Esophagus squamous epithelium (tissue), 4 donors: ENCODE data around the gene MOV10L1.

ENCODE experiments used
- POLR2A ChIP-seq, 4 donors: fragments of 450-650 bp; IDR thresholded peaks; one replicate each; pipeline ENCODE4 v1.6.1; 2017; ENCODE audit warnings: antibody characterized with exemption in 4 of 4, mild to moderate bottlenecking in 4 of 4, moderate library complexity in 3 of 4
- TF ChIP-seq, protein P1 (sequence below), 6 experiments: fragments of 450-650 bp in 4 of 6; fragments of 200-600 bp in 2 of 6; sonication (generic) in 2 of 6; IDR thresholded peaks; one replicate each; pipeline ENCODE4 v1.5.1; 2016 to 2019; ENCODE audit warnings: antibody characterized with exemption in 6 of 6, mild to moderate bottlenecking in 4 of 6, moderate library complexity in 4 of 6

DNA sequence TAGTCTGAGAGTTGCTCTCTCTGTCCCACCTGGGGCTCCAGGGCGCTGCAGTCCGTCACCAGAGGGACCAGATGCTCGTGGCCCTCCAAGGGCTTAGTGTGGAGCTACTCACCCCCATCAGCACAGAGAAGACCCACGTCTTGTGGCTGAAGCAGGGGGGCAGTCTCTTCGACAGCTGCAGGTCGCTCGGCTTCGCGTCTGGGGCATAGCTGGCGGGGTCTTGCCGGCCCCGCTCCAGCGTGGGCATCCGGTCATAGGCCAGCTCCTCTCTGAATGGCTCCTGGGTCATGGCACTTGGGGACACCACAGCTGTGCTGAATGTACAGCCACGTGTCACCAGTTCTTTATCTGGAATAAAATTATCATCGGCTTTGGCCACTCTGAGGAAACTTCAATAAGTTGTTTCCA, 5.2 kb upstream of the MOV10L1 start:
- no peak for TF ChIP-seq POLR2A (IDR thresholded peaks at IDR 0.05)
- TF ChIP-seq, protein P1, sequence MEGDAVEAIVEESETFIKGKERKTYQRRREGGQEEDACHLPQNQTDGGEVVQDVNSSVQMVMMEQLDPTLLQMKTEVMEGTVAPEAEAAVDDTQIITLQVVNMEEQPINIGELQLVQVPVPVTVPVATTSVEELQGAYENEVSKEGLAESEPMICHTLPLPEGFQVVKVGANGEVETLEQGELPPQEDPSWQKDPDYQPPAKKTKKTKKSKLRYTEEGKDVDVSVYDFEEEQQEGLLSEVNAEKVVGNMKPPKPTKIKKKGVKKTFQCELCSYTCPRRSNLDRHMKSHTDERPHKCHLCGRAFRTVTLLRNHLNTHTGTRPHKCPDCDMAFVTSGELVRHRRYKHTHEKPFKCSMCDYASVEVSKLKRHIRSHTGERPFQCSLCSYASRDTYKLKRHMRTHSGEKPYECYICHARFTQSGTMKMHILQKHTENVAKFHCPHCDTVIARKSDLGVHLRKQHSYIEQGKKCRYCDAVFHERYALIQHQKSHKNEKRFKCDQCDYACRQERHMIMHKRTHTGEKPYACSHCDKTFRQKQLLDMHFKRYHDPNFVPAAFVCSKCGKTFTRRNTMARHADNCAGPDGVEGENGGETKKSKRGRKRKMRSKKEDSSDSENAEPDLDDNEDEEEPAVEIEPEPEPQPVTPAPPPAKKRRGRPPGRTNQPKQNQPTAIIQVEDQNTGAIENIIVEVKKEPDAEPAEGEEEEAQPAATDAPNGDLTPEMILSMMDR (IDR thresholded peaks at IDR 0.05), result no peak
